Activated T-helper 1 cell treated with Interleukin-2 at 50 U/mL for 16 hours (primary cell): Measurements from ENCODE around the gene RNF212.

Experiments used
- DNase-seq: peaks from one replicate; pipeline ENCODE4 v3.0.0-alpha.2; 2020; ENCODE audit warnings: low read depth

Gene RNF212

GRCh38 chr4:1090465-1091440 is 22.6 kb downstream of the RNF212 start:
- DNase-seq = no peak

- no peak for DNase-seq
Measured at GRCh38 chr4:1090036-1090435, 23.3 kb downstream of the RNF212 start.

GRCh38 chr4:1087371-1087770 is 26.0 kb downstream of the RNF212 start:
- no peak for DNase-seq

- no peak for DNase-seq
Measured at GRCh38 chr4:1086011-1086410, 27.4 kb downstream of the RNF212 start.

GRCh38 chr4:1085404-1085799 is 28.0 kb downstream of the RNF212 start:
- DNase-seq = no peak

GRCh38 chr4:1084796-1085403 is 28.5 kb downstream of the RNF212 start:
- no peak for DNase-seq

GRCh38 chr4:1084394-1084793 is 29.0 kb downstream of the RNF212 start:
- no peak for DNase-seq

- DNase-seq = no peak
Measured at GRCh38 chr4:1082215-1083182, 30.9 kb downstream of the RNF212 start.

GRCh38 chr4:1081689-1082040 is 31.7 kb downstream of the RNF212 start:
- DNase-seq = no peak

GRCh38 chr4:1080961-1081688 is 32.2 kb downstream of the RNF212 start:
- DNase-seq = no peak

- DNase-seq = no peak
Measured at GRCh38 chr4:1080432-1080831, 32.9 kb downstream of the RNF212 start.

- DNase-seq = no peak
Measured at GRCh38 chr4:1079711-1080265, 33.6 kb downstream of the RNF212 start.

- DNase-seq = no peak
Measured at GRCh38 chr4:1078490-1078889, 34.9 kb downstream of the RNF212 start.

- no peak for DNase-seq
Measured at GRCh38 chr4:1077711-1078477, 35.5 kb downstream of the RNF212 start.

- DNase-seq = no peak
Measured at GRCh38 chr4:1075809-1076699, 37.3 kb downstream of the RNF212 start.

GRCh38 chr4:1075225-1075624 is 38.1 kb downstream of the RNF212 start:
- DNase-seq = no peak

GRCh38 chr4:1074077-1074476 is 39.3 kb downstream of the RNF212 start:
- no peak for DNase-seq

- peak; percentile 14 for DNase-seq
Measured at GRCh38 chr4:1072830-1073446, 40.4 kb downstream of the RNF212 start.

GRCh38 chr4:1069394-1069793 is 44.0 kb downstream of the RNF212 start:
- DNase-seq = no peak
